ENCODE data around the gene RPTOR. TPM values are rescaled to one million over a fixed set of nuclear protein-coding genes. Genes with fewer than 3 reads are reported as not detected.

The RPTOR gene
- total RNA-seq, 1 donor from 2014 or later: 32.0 TPM

- Histone ChIP-seq H3K27ac (ENCODE audit: low read depth, low read length) (no peak overlapping the region), H3K4me3 (ENCODE audit: insufficient read depth, low read depth, low read length) (no peak overlapping the region), H3K4me1 (ENCODE audit: insufficient read depth, low read length) (peaks cover 12% of the 10 kb centered on the region), H2AFZ (ENCODE audit: low read depth, low read length) (no peak overlapping the region), H3K9ac (ENCODE audit: low read length) (no peak overlapping the region), H3K9me3 (ENCODE audit: insufficient read depth, low read depth, low read length) (no peaks in the 10 kb centered on the region), H3K27me3 (ENCODE audit: insufficient read depth, low read length) (no peaks in the 10 kb centered on the region), H3K36me3 (ENCODE audit: insufficient read depth, low read length) (no peaks in the 10 kb centered on the region), H4K20me1 (ENCODE audit: insufficient read depth, low read length) (no peaks in the 10 kb centered on the region), H3K79me2 (ENCODE audit: insufficient read depth, low read length) (no peaks in the 10 kb centered on the region), H3K4me2 (ENCODE audit: low read length) (no peak overlapping the region)
- Mint-ChIP-seq H3K4me1 (ENCODE audit: low read depth, unreplicated experiment) (peaks cover 19% of the 10 kb centered on the region), H3K4me3 (ENCODE audit: unreplicated experiment) (no peak overlapping the region), H3K27me3 (ENCODE audit: low read depth, unreplicated experiment) (no peaks in the 10 kb centered on the region), H3K9me3 (ENCODE audit: unreplicated experiment) (no peaks in the 10 kb centered on the region), H3K27ac (ENCODE audit: unreplicated experiment) (no peak overlapping the region), H3K36me3 (ENCODE audit: low read depth, unreplicated experiment) (peaks cover 15% of the 10 kb centered on the region)
- TF ChIP-seq CTCF (IDR thresholded peaks at IDR 0.05; ENCODE audit: insufficient read depth, low read depth, low read length) (no peak), EZH2 (IDR thresholded peaks at IDR 0.05; ENCODE audit: insufficient read depth, low read length) (no peak)
- no peak for FAIRE-seq
- no peak for DNase-seq (ENCODE audit: low read depth)
These were observed 237.2 kb downstream of the RPTOR start for GRCh38 chr17:80781807-80782277.

- peaks cover 12% of the 10 kb centered on the region for H3K4me1 ChIP-seq (ENCODE audit: insufficient read depth, low read length)
- no peak for TF ChIP-seq EZH2 (IDR thresholded peaks at IDR 0.05; ENCODE audit: insufficient read depth, low read length)
- no peak for TF ChIP-seq CTCF (IDR thresholded peaks at IDR 0.05; ENCODE audit: insufficient read depth, low read depth, low read length)
- H2AFZ ChIP-seq (ENCODE audit: low read depth, low read length): no peak overlapping the region
- no peaks in the 10 kb centered on the region for H3K9me3 Mint-ChIP-seq (ENCODE audit: unreplicated experiment)
- H3K79me2 ChIP-seq (ENCODE audit: insufficient read depth, low read length): peaks cover 7% of the 10 kb centered on the region
- no peaks in the 10 kb centered on the region for H3K36me3 ChIP-seq (ENCODE audit: insufficient read depth, low read length)
- H3K27ac ChIP-seq (ENCODE audit: low read depth, low read length): peak overlapping the region; percentile 3
- peaks cover 2% of the 10 kb centered on the region for H3K9me3 ChIP-seq (ENCODE audit: insufficient read depth, low read depth, low read length)
- H3K36me3 Mint-ChIP-seq (ENCODE audit: low read depth, unreplicated experiment): peaks cover 15% of the 10 kb centered on the region
- DNase-seq (ENCODE audit: low read depth) (no peak), FAIRE-seq (no peak)
- no peaks in the 10 kb centered on the region for H3K27me3 ChIP-seq (ENCODE audit: insufficient read depth, low read length)
- no peaks in the 10 kb centered on the region for H4K20me1 ChIP-seq (ENCODE audit: insufficient read depth, low read length)
- H3K27me3 Mint-ChIP-seq (ENCODE audit: low read depth, unreplicated experiment): no peaks in the 10 kb centered on the region
- H3K4me3 ChIP-seq (ENCODE audit: insufficient read depth, low read depth, low read length): no peak overlapping the region
- H3K4me1 Mint-ChIP-seq (ENCODE audit: low read depth, unreplicated experiment): peaks cover 19% of the 10 kb centered on the region
- H3K9ac ChIP-seq (ENCODE audit: low read length): no peak overlapping the region
- peak overlapping the region; percentile 16 for H3K27ac Mint-ChIP-seq (ENCODE audit: unreplicated experiment)
- H3K4me3 Mint-ChIP-seq (ENCODE audit: unreplicated experiment): peak overlapping the region; percentile 10
- peak overlapping the region; percentile 63 for H3K4me2 ChIP-seq (ENCODE audit: low read length)
These were observed 238.1 kb downstream of the RPTOR start for GRCh38 chr17:80782536-80783427.

GRCh38 chr17:80783486-80783885, 238.8 kb downstream of the RPTOR start:
- Histone ChIP-seq H4K20me1 (ENCODE audit: insufficient read depth, low read length) (no peaks in the 10 kb centered on the region), H3K79me2 (ENCODE audit: insufficient read depth, low read length) (peaks cover 9% of the 10 kb centered on the region), H3K4me2 (ENCODE audit: low read length) (no peak overlapping the region), H3K4me1 (ENCODE audit: insufficient read depth, low read length) (peaks cover 12% of the 10 kb centered on the region), H3K36me3 (ENCODE audit: insufficient read depth, low read length) (no peaks in the 10 kb centered on the region), H3K27ac (ENCODE audit: low read depth, low read length) (no peak overlapping the region), H3K9ac (ENCODE audit: low read length) (no peak overlapping the region), H3K9me3 (ENCODE audit: insufficient read depth, low read depth, low read length) (peaks cover 2% of the 10 kb centered on the region), H3K4me3 (ENCODE audit: insufficient read depth, low read depth, low read length) (no peak overlapping the region), H3K27me3 (ENCODE audit: insufficient read depth, low read length) (no peaks in the 10 kb centered on the region), H2AFZ (ENCODE audit: low read depth, low read length) (no peak overlapping the region)
- no peak for TF ChIP-seq EZH2 (IDR thresholded peaks at IDR 0.05; ENCODE audit: insufficient read depth, low read length)
- TF ChIP-seq CTCF (IDR thresholded peaks at IDR 0.05; ENCODE audit: insufficient read depth, low read depth, low read length): no peak
- Mint-ChIP-seq H3K36me3 (ENCODE audit: low read depth, unreplicated experiment) (peaks cover 12% of the 10 kb centered on the region), H3K27ac (ENCODE audit: unreplicated experiment) (no peak overlapping the region), H3K27me3 (ENCODE audit: low read depth, unreplicated experiment) (no peaks in the 10 kb centered on the region), H3K9me3 (ENCODE audit: unreplicated experiment) (no peaks in the 10 kb centered on the region), H3K4me1 (ENCODE audit: low read depth, unreplicated experiment) (peaks cover 19% of the 10 kb centered on the region), H3K4me3 (ENCODE audit: unreplicated experiment) (no peak overlapping the region)
- DNase-seq (ENCODE audit: low read depth) (no peak), FAIRE-seq (no peak)
